GM12878 (cell line): ENCODE results near the gene IL18RAP. TPM values are rescaled to one million over a fixed set of nuclear protein-coding genes. Genes with fewer than 3 reads are reported as not detected.

Experiments
- ATAC-seq: fragments of 200-7000 bp; cut with Tn5 transposase; 3 replicates; pipeline ENCODE4 v1.9.1; 2020; ENCODE audit warnings: mild to moderate bottlenecking, moderate library complexity
- BruUV-seq: library from RNA; stranded (reverse); fragments of 400-500 nt; replicated peaks from 2 replicates; lab custom pipeline; 2021; lab: Mats Ljungman, UMichigan
- CTCF ChIA-PET: fragments of 300-600 bp; sonication (Branson Sonifier 250); formaldehyde crosslinking; extraction: SDS; loops from one replicate; lab custom pipeline; 2021; ENCODE audit warnings: inconsistent platforms; lab: Yijun Ruan, JAX
- POLR2A ChIA-PET: fragments of 350-600 bp; formaldehyde crosslinking; extraction: SDS; loops from one replicate; lab custom pipeline; 2021; ENCODE audit warnings: inconsistent platforms; lab: Charles Lee
- RAD21 ChIA-PET: fragments of 300-600 bp; sonication (Branson Sonifier 250); formaldehyde crosslinking; loops from one replicate; lab custom pipeline; 2023; ENCODE audit warnings: antibody characterized with exemption; ENCODE audit not compliant: unreplicated experiment; lab: Charles Lee
- SMC1A ChIA-PET: fragments of 300-600 bp; sonication (Branson Sonifier 250); formaldehyde crosslinking; loops from one replicate; lab custom pipeline; 2023; ENCODE audit not compliant: unreplicated experiment, uncharacterized antibody; lab: Charles Lee
- DNase-seq: peaks from one replicate; pipeline ENCODE4 v3.0.0-alpha.2; 2011; ENCODE audit warnings: low read depth, low spot score
- FAIRE-seq: peaks from 3 replicates; lab custom pipeline; 2011; peaks lifted over from hg19 to GRCh38; lab: Jason Lieb, UNC
- H2AFZ ChIP-seq: 2 replicates; pipeline ENCODE4 v1.6.0; 2011; ENCODE audit warnings: low read depth, low read length, control low read depth; ENCODE audit not compliant: control insufficient read depth
- H3K27ac ChIP-seq: 2 replicates; pipeline ENCODE4 v1.5.1; 2011; ENCODE audit warnings: control low read depth; ENCODE audit not compliant: control insufficient read depth, insufficient read depth
- H3K27me3 ChIP-seq, 2 experiments: replicated peaks in 1 of 2; 2 replicates each; pipeline versions ENCODE4 v1.6.0 to v1.6.1; 2011; ENCODE audit warnings: low read length in 1 of 2; ENCODE audit not compliant: control insufficient read depth in 2 of 2, insufficient read depth in 2 of 2
- H3K36me3 ChIP-seq, 2 experiments: 2 replicates each; pipeline ENCODE4 v1.5.1; 2011; ENCODE audit warnings: low read length in 1 of 2; ENCODE audit not compliant: control insufficient read depth in 2 of 2, insufficient read depth in 2 of 2
- H3K4me1 ChIP-seq: 2 replicates; pipeline ENCODE4 v1.6.1; 2011; ENCODE audit warnings: mild to moderate bottlenecking, low read length, moderate library complexity, mixed read lengths; ENCODE audit not compliant: control insufficient read depth, insufficient read depth
- H3K4me2 ChIP-seq: 2 replicates; pipeline ENCODE4 v1.6.0; 2011; ENCODE audit warnings: control low read depth; ENCODE audit not compliant: control insufficient read depth, insufficient read depth
- H3K4me3 ChIP-seq: fragments of 200-600 bp; sonication (generic); 2 replicates; pipeline ENCODE4 v1.5.1; 2016
- H3K79me2 ChIP-seq: 2 replicates; pipeline ENCODE4 v1.6.0; 2011; ENCODE audit warnings: low read length; ENCODE audit not compliant: control insufficient read depth, insufficient read depth
- H3K9ac ChIP-seq: 2 replicates; pipeline ENCODE4 v1.8.0; 2011; ENCODE audit warnings: low read length, control low read depth, mixed read lengths; ENCODE audit not compliant: control insufficient read depth, insufficient read depth
- H3K9me3 ChIP-seq: replicated peaks from 3 replicates; pipeline ENCODE4 v1.5.1; 2011; ENCODE audit warnings: mild to moderate bottlenecking, low read length; ENCODE audit not compliant: control insufficient read depth, insufficient read depth
- H4K20me1 ChIP-seq: 2 replicates; pipeline ENCODE4 v1.6.0; 2011; ENCODE audit not compliant: control insufficient read depth, insufficient read depth
- ATF2 ChIP-seq: IDR thresholded peaks from 2 replicates; pipeline ENCODE4 v1.6.1; 2012; ENCODE audit warnings: low read length, inconsistent platforms
- BCL11A ChIP-seq: IDR thresholded peaks from 2 replicates; pipeline ENCODE4 v1.6.1; 2011; ENCODE audit warnings: low read depth, low read length
- CREB1 ChIP-seq: IDR thresholded peaks from 2 replicates; pipeline ENCODE4 v1.6.1; 2012; ENCODE audit warnings: low read depth, mild to moderate bottlenecking, inconsistent platforms
- CTCF ChIP-seq, 3 experiments: IDR thresholded peaks in 2 of 3; conservative IDR thresholded peaks in 1 of 3; 2 replicates each; pipeline ENCODE4 v1.5.1; 2011; ENCODE audit warnings: low read depth in 3 of 3, low read length in 3 of 3, mild to moderate bottlenecking in 3 of 3, control low read depth in 2 of 3, moderate library complexity in 2 of 3, inconsistent platforms in 1 of 3, mixed read lengths in 1 of 3; ENCODE audit not compliant: control insufficient read depth in 2 of 3, insufficient read depth in 1 of 3; ENCODE audit errors: extremely low read depth in 1 of 3
- EP300 ChIP-seq, 2 experiments: fragments of 150-350 bp in 1 of 2; IDR thresholded peaks; 2 replicates each; pipeline ENCODE4 v1.6.1; 2011 to 2012; ENCODE audit warnings: low read depth in 2 of 2, low read length in 2 of 2, borderline replicate concordance in 1 of 2, improper control_type of control experiment in 1 of 2, inconsistent platforms in 1 of 2; ENCODE audit not compliant: control insufficient read depth in 1 of 2
- ETV6 ChIP-seq, 2 experiments: fragments of 450-650 bp in 1 of 2; IDR thresholded peaks in 1 of 2; conservative IDR thresholded peaks in 1 of 2; 2 replicates each; pipeline ENCODE4 v1.6.1; 2014; ENCODE audit warnings: antibody characterized with exemption in 1 of 2, borderline replicate concordance in 1 of 2, low read depth in 1 of 2, mild to moderate bottlenecking in 1 of 2, moderate library complexity in 1 of 2
- KAT2A ChIP-seq: conservative IDR thresholded peaks from 2 replicates; pipeline ENCODE4 v1.6.1; 2011; ENCODE audit warnings: low read depth, low read length; ENCODE audit not compliant: control insufficient read depth
- POU2F2 ChIP-seq: IDR thresholded peaks from 3 replicates; pipeline ENCODE4 v1.6.1; 2011; ENCODE audit warnings: low read depth, mild to moderate bottlenecking, low read length, borderline replicate concordance
- SIX5 ChIP-seq: IDR thresholded peaks from 2 replicates; pipeline ENCODE4 v1.6.1; 2011; ENCODE audit warnings: mild to moderate bottlenecking, low read depth, low read length, moderate library complexity; ENCODE audit not compliant: severe bottlenecking
- TAF1 ChIP-seq: IDR thresholded peaks from 2 replicates; pipeline ENCODE4 v1.6.1; 2011; ENCODE audit warnings: mild to moderate bottlenecking, low read depth, low read length, borderline replicate concordance
- YY1 ChIP-seq: IDR thresholded peaks from 2 replicates; pipeline ENCODE4 v1.6.1; 2011; ENCODE audit warnings: low read depth, mild to moderate bottlenecking, low read length
- ZBTB4 ChIP-seq: fragments of 450-650 bp; formaldehyde crosslinking; IDR thresholded peaks from 2 replicates; pipeline ENCODE4 v1.4.0; 2022; ENCODE audit warnings: mild to moderate bottlenecking, moderate library complexity
- ZNF207 ChIP-seq: fragments of 450-650 bp; IDR thresholded peaks from 2 replicates; pipeline ENCODE4 v1.6.1; 2014; ENCODE audit warnings: antibody characterized with exemption, mild to moderate bottlenecking, borderline replicate concordance
- ZNF24 ChIP-seq: fragments of 450-650 bp; IDR thresholded peaks from 2 replicates; pipeline ENCODE4 v1.6.1; 2017; ENCODE audit warnings: antibody characterized with exemption, mild to moderate bottlenecking
- ZNF384 ChIP-seq: IDR thresholded peaks from 2 replicates; pipeline ENCODE4 v1.6.1; 2012; ENCODE audit warnings: low read depth, mild to moderate bottlenecking, low read length, improper control_type of control experiment, borderline replicate concordance
- WGBS: methylation state at CpG from one replicate; pipeline ENCODE4 v1.1.6; 2016; ENCODE audit warnings: low lambda C conversion rate; ENCODE audit not compliant: insufficient replicate concordance, insufficient coverage; ENCODE audit errors: missing lambda C conversion rate; 5-methylcytosine and 5-hydroxymethylcytosine counted together
- in situ Hi-C: fragments of 300-500 bp; cut with MboI; formaldehyde crosslinking; loops from 9 replicates; pipeline ENCODE4 v1.14.3; 2018; ENCODE audit warnings: mixed read lengths
- intact Hi-C: fragments of 100-400 bp; cut with micrococcal nuclease; formaldehyde crosslinking; loops from one replicate; pipeline ENCODE4 v1.14.2; 2022; ENCODE audit not compliant: unreplicated experiment
- polyA plus RNA-seq, 11 experiments: library from polyadenylated mRNA; depleted of rRNA in 4 of 11; unstranded in 6 of 11; stranded (reverse) in 5 of 11; fragments of >200 nt; fragmentation: Nextera tagmentation in 4 of 11; fragmentation: Illumina TruSeq in 1 of 11; extraction: Ambion mirVana in 4 of 11; extraction: Trizol in 1 of 11; gene quantifications; 1 replicate in 1 of 11; 2 replicates in 10 of 11; pipeline versions ENCODE4 v1.2.1 to v1.2.3, GENCODE V29; 2011 to 2016; ENCODE audit warnings: inconsistent platforms in 2 of 11, missing spikeins in 2 of 11, low read depth in 1 of 11
- total RNA-seq, 4 experiments: library from RNA; depleted of rRNA in 3 of 4; stranded (reverse); fragments of >200 nt in 3 of 4; fragmentation: Illumina TruSeq in 1 of 4; extraction: Trizol in 1 of 4; gene quantifications; 2 replicates each; pipeline versions ENCODE4 v1.2.1 to v1.2.3, GENCODE V29; 2013 to 2021

Gene IL18RAP
- total and polyA plus RNA-seq, 10 of the 15 experiments (the other 5 are each of a cell fraction or from before 2014, with no cell fraction given): 0.37 to 1.6 (median 0.75) TPM; not detected in 1

DNA sequence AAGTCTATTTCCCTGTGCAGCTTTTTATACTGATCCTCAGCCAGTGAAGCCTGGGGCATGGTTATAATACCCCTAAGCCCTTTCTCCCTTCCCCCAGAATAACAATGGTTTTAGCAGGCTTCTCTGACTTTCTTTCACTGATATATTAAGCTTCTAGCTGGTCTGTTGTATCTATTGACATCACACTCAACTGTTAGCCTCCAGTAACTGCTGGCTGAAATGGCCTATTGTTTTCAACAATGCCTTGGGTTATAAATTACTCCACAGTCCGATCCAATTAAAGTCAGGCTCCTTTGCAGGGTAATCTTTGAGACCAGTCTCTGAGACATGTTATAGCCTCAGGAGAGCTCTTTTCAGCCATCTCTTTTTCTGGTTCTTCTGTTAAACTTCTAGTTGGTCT lies 47.2 kb downstream of the IL18RAP start (continued):
- no peak for TF ChIP-seq ZBTB4 (CRISPR knock-in tag)
- no peak for TF ChIP-seq ZNF207
- TF ChIP-seq ZNF24: no peak
- no peak for TF ChIP-seq EP300 (IDR thresholded peaks at IDR 0.05; ENCODE audit: borderline replicate concordance in 1 of 2, control insufficient read depth in 1 of 2, low read depth in 2 of 2, low read length in 2 of 2)

GRCh38 chr2:102473020-102473419 lies 50.1 kb downstream of the IL18RAP start, which contains the start of gene SLC9A4:
Gene SLC9A4, plus strand, starts transcription at chr2:102473226. Its CDS starts 534 bp downstream, at chr2:102473760.
- 2% methylated on average over 3 of the region's 3 CpGs for WGBS
- Histone ChIP-seq H3K36me3 (no peaks in the 10 kb centered on the region), H2AFZ (no peak within 1 kb of the TSS), H3K4me3 (no peak within 1 kb of the TSS), H3K79me2 (no peaks in the 10 kb centered on the region), H3K4me2 (no peak within 1 kb of the TSS), H3K27me3 (peaks cover 0 to 2% of the 10 kb centered on the region in 2 experiments; a peak in 1 of 4 replicates), H3K9ac (no peak within 1 kb of the TSS), H3K4me1 (no peaks in the 10 kb centered on the region), H4K20me1 (no peaks in the 10 kb centered on the region), H3K27ac (no peak within 1 kb of the TSS), H3K9me3 (no peaks in the 10 kb centered on the region; the same call in 2 of the 3 replicates)
- POLR2A ChIA-PET: no interaction called here
- SMC1A ChIA-PET: interaction anchor here (0.7 to 2.2 kb wide), 7 partner anchors 118 to 231 kb away, joined by 3 to 13 read pairs (median 3); no protein-coding TSS in a partner anchor
- no TSS peak for BruUV-seq
- intact Hi-C loops (loop anchor here (1.0 to 5.0 kb wide), 5 partner anchors 20 to 332 kb away; no protein-coding TSS in a partner anchor), in situ Hi-C loops (loop anchor here (10.0 to 25.0 kb wide), 2 partner anchors 142 to 1061 kb away; partner anchors contain the start of gene SLC9A2)
- DNase-seq: no peak
- CTCF ChIA-PET: interaction anchor here (0.7 to 6.0 kb wide), 31 partner anchors 11 to 453 kb away, joined by 3 to 38 read pairs (median 5); a partner anchor contains a TSS
- FAIRE-seq: peak; percentile 95
- peak; percentile 77 for ATAC-seq
- RAD21 ChIA-PET: interaction anchor here (1.5 kb wide), 2 partner anchors 144 to 230 kb away, joined by 5 to 8 read pairs; no protein-coding TSS in a partner anchor
- TF ChIP-seq YY1 (0 out of 2 replicates have a peak, but pooled peaks have one; percentile 21), SIX5 (no peak), ZNF384 (no peak), TAF1 (no peak), POU2F2 (no peak), KAT2A (no peak), CREB1 (no peak), CTCF (IDR thresholded peaks at IDR 0.05 in 2 of 3, conservative IDR thresholded peaks at IDR 0.05 in 1 of 3; ENCODE audit: control insufficient read depth in 2 of 3, extremely low read depth in 1 of 3, insufficient read depth in 1 of 3, low read depth in 3 of 3, low read length in 3 of 3) (peak; percentile 78 to 89 (median 88)), BCL11A (no peak), ATF2 (no peak), ETV6 (conservative IDR thresholded peaks at IDR 0.05 in 1 of 2, IDR thresholded peaks at IDR 0.05 in 1 of 2; ENCODE audit: borderline replicate concordance in 1 of 2, low read depth in 1 of 2) (0 out of 4 replicates have a peak, but pooled peaks of 1 of the 2 experiments have one; percentile 59)
